Measurements from ENCODE around the gene DMBT1. TPM values are rescaled to one million over a fixed set of nuclear protein-coding genes. Genes with fewer than 3 reads are reported as not detected.

Gene DMBT1
- total and polyA plus RNA-seq, 10 of the 15 experiments (the other 5 are each of a cell fraction or from before 2014, with no cell fraction given): under 0.01 to 0.13 (median 0.03) TPM; not detected in 5

DNA sequence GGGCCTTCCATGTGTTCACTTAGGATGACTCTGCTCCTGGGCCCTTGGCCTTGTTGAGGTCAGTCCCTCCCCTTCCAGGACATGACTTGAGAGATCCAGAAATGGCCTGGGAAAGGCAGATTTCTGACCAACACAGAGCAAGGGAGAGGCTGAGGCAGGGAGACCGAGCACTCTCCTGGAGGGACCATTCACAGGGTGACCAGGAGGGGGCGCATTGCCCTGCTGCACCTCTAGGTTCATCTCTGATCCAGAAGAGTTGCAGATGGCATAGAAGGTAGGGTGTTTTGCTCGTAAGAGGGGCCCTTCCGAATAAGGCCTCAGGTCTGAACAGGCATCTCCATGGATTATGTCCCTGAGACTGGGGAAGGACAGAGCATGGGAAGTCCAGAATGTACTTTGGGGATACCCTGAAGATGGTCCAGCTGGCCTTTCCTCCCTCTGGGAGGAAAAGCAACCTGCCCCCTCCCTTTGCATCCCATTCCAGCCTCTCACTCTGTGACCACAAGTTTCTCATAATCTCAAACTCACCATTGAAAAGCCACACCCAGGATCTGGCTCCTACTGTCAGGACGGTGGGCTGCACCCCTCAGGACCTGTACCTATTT is 6.6 kb downstream of the DMBT1 start:
- intact Hi-C loops (cut with micrococcal nuclease; ENCODE audit: unreplicated experiment): loop anchor here (2.0 to 10.0 kb wide), 3 partner anchors 132 to 268 kb away; no protein-coding TSS in a partner anchor
- Histone ChIP-seq H3K9ac (ENCODE audit: control insufficient read depth, insufficient read depth, low read length) (no peak overlapping the region), H3K4me1 (ENCODE audit: control insufficient read depth, insufficient read depth, low read length) (no peaks in the 10 kb centered on the region), H3K36me3 (ENCODE audit: control insufficient read depth in 2 of 2, insufficient read depth in 2 of 2, low read length in 1 of 2) (no peaks in the 10 kb centered on the region), H4K20me1 (ENCODE audit: control insufficient read depth, insufficient read depth) (no peaks in the 10 kb centered on the region; the same call in 1 of the 2 replicates), H3K27ac (ENCODE audit: control insufficient read depth, insufficient read depth) (no peak overlapping the region), H2AFZ (ENCODE audit: control insufficient read depth, low read depth, low read length) (no peak overlapping the region), H3K4me3 (no peak overlapping the region), H3K27me3 (replicated peaks in 1 of 2; ENCODE audit: control insufficient read depth in 2 of 2, insufficient read depth in 2 of 2, low read length in 1 of 2) (no peaks in the 10 kb centered on the region; a peak in 2 of 4 replicates), H3K79me2 (ENCODE audit: control insufficient read depth, insufficient read depth, low read length) (no peaks in the 10 kb centered on the region), H3K4me2 (ENCODE audit: control insufficient read depth, insufficient read depth) (no peak overlapping the region), H3K9me3 (replicated peaks; ENCODE audit: control insufficient read depth, insufficient read depth, low read length) (no peaks in the 10 kb centered on the region)
- ChIA-PET RAD21 (ENCODE audit: unreplicated experiment) (no interaction called here), POLR2A (no interaction called here), CTCF (interaction anchor here (1.4 to 2.8 kb wide), 4 partner anchors 10 to 268 kb away, joined by 3 to 31 read pairs (median 14); no protein-coding TSS in a partner anchor), SMC1A (ENCODE audit: uncharacterized antibody, unreplicated experiment) (no interaction called here)
- BruUV-seq (replicated peaks): no TSS peak
- peak; percentile 80 for ATAC-seq
- 1% methylated on average over 5 of the region's 5 CpGs for WGBS (ENCODE audit: insufficient coverage, insufficient replicate concordance, low lambda C conversion rate, missing lambda C conversion rate)
- in situ Hi-C loops (cut with MboI): loop anchor here (5.0 kb wide), 1 partner anchor 270 kb away; no protein-coding TSS in a partner anchor
- no peak for FAIRE-seq
- peak; percentile 28 to 68 (median 67); a peak in 5 of 6 replicates for TF ChIP-seq CTCF (IDR thresholded peaks at IDR 0.05 in 2 of 3, conservative IDR thresholded peaks at IDR 0.05 in 1 of 3; ENCODE audit: control insufficient read depth in 2 of 3, extremely low read depth in 1 of 3, insufficient read depth in 1 of 3, low read depth in 3 of 3, low read length in 3 of 3)
- TF ChIP-seq SKIL (IDR thresholded peaks at IDR 0.05; ENCODE audit: low read depth, poor library complexity, severe bottlenecking): no peak
- no peak for DNase-seq (ENCODE audit: low read depth, low spot score)

All from GM12878 (cell line).